B cell (primary cell): ENCODE results near the gene ENTPD1. TPM values are rescaled to one million over a fixed set of nuclear protein-coding genes. Genes with fewer than 3 reads are reported as not detected.
"Not testable (repeated sequence)": the region's sequence is repeated elsewhere in the genome, so short reads cannot be mapped to it uniquely, and the experiment has no call there.

ENCODE experiments used
- ATAC-seq: fragments of 200-7000 bp; cut with Tn5 transposase; one replicate; pipeline ENCODE4 v1.10.0; 2021; ENCODE audit warnings: low read depth, mild to moderate bottlenecking, moderate number of reproducible peaks, moderate library complexity
- CTCF ChIA-PET: fragments of 350-600 bp; sonication (Branson Sonifier 250); formaldehyde crosslinking; loops from one replicate; lab custom pipeline; 2021; ENCODE audit warnings: antibody characterized with exemption, inconsistent platforms; lab: Charles Lee
- POLR2A ChIA-PET: fragments of 350-600 bp; sonication (Branson Sonifier 250); formaldehyde crosslinking; loops from one replicate; lab custom pipeline; 2021; ENCODE audit warnings: antibody characterized with exemption; lab: Charles Lee
- DNase-seq: peaks from one replicate; pipeline ENCODE4 v3.0.0; 2013
- H2AFZ ChIP-seq: 2 replicates; pipeline ENCODE4 v1.6.1; 2012; ENCODE audit warnings: mild to moderate bottlenecking, low read depth, low read length; ENCODE audit not compliant: insufficient read depth, poor library complexity, severe bottlenecking
- H3K27ac ChIP-seq, 2 donors: 1 replicate in 1 of 2; 2 replicates in 1 of 2; pipeline ENCODE4 v1.5.1; 2012 to 2013; ENCODE audit warnings: low read length in 2 of 2, mild to moderate bottlenecking in 2 of 2, moderate library complexity in 1 of 2
- H3K27me3 ChIP-seq, 4 experiments: fragments of 200-600 bp in 1 of 4; sonication (generic) in 1 of 4; replicated peaks in 1 of 4; 1 replicate in 2 of 4; 2 replicates in 2 of 4; pipeline versions ENCODE4 v1.6.1 to v1.7.0; 2013 to 2016; ENCODE audit warnings: low read length in 3 of 4, mild to moderate bottlenecking in 2 of 4, mixed read lengths in 1 of 4, moderate library complexity in 1 of 4; ENCODE audit not compliant: insufficient read depth in 4 of 4, control insufficient read depth in 3 of 4; ENCODE audit errors: control extremely low read depth in 1 of 4
- H3K36me3 ChIP-seq, 2 experiments: replicated peaks in 1 of 2; 1 replicate in 1 of 2; 2 replicates in 1 of 2; pipeline versions ENCODE4 v1.6.1 to v1.7.1; 2013; ENCODE audit warnings: low read length in 1 of 2; ENCODE audit not compliant: insufficient read depth in 2 of 2, control insufficient read depth in 1 of 2; ENCODE audit errors: control extremely low read depth in 1 of 2, extremely low read depth in 1 of 2
- H3K4me1 ChIP-seq, 2 donors: fragments of 200-600 bp in 1 of 2; sonication (generic) in 1 of 2; 1 replicate in 1 of 2; 2 replicates in 1 of 2; pipeline versions ENCODE4 v1.5.1 to v1.6.1; 2013 to 2017; ENCODE audit warnings: low read length in 2 of 2; ENCODE audit not compliant: control insufficient read depth in 2 of 2, insufficient read depth in 2 of 2
- H3K4me2 ChIP-seq: replicated peaks from 2 replicates; pipeline ENCODE3; 2012; ENCODE audit warnings: mild to moderate bottlenecking, low read depth, low read length; ENCODE audit not compliant: poor library complexity, severe bottlenecking
- H3K4me3 ChIP-seq, 5 experiments: fragments of 200-600 bp in 1 of 5; sonication (generic) in 1 of 5; 1 replicate in 3 of 5; 2 replicates in 2 of 5; pipeline versions ENCODE4 v1.5.1 to v1.7.0; 2011 to 2016; ENCODE audit warnings: low read length in 4 of 5, mild to moderate bottlenecking in 4 of 5, low read depth in 2 of 5, control low read depth in 1 of 5, moderate library complexity in 1 of 5; ENCODE audit not compliant: insufficient read depth in 1 of 5; ENCODE audit errors: control extremely low read depth in 1 of 5, extremely low read depth in 1 of 5
- H3K79me2 ChIP-seq: fragments of 200-600 bp; sonication (generic); one replicate; pipeline ENCODE4 v1.6.0; 2016; ENCODE audit warnings: low read length; ENCODE audit not compliant: control insufficient read depth, insufficient read depth
- H3K9ac ChIP-seq: fragments of 200-600 bp; sonication (generic); 2 replicates; pipeline ENCODE4 v1.6.1; 2017; ENCODE audit warnings: mild to moderate bottlenecking, low read length, moderate library complexity
- H3K9me3 ChIP-seq, 3 donors: one replicate each; pipeline versions ENCODE4 v1.6.1 to v1.7.1; 2013; ENCODE audit warnings: low read length in 2 of 3; ENCODE audit not compliant: control insufficient read depth in 2 of 3, insufficient read depth in 1 of 3; ENCODE audit errors: control extremely low read depth in 1 of 3
- H4K20me1 ChIP-seq: 2 replicates; pipeline ENCODE4 v1.6.0; 2012; ENCODE audit warnings: mild to moderate bottlenecking, low read length; ENCODE audit not compliant: insufficient read depth, control insufficient read depth, poor library complexity, severe bottlenecking
- H3K27ac Mint-ChIP-seq: one replicate; pipeline ENCODE4 v1.8.0; 2021; ENCODE audit warnings: mixed read lengths
- H3K27me3 Mint-ChIP-seq: one replicate; pipeline ENCODE4 v1.8.0; 2021; ENCODE audit warnings: mixed read lengths
- H3K4me1 Mint-ChIP-seq: one replicate; pipeline ENCODE4 v1.8.0; 2021; ENCODE audit warnings: mixed read lengths
- H3K4me3 Mint-ChIP-seq: one replicate; pipeline ENCODE4 v1.8.0; 2021; ENCODE audit warnings: mixed read lengths
- H3K9me3 Mint-ChIP-seq: one replicate; pipeline ENCODE4 v1.8.0; 2022; ENCODE audit warnings: mixed read lengths; ENCODE audit not compliant: insufficient read depth
- CTCF ChIP-seq: fragments of 200-600 bp; IDR thresholded peaks from one replicate; pipeline ENCODE4 v1.8.0; 2022; ENCODE audit warnings: antibody characterized with exemption, mild to moderate bottlenecking
- EZH2 ChIP-seq: IDR thresholded peaks from 2 replicates; pipeline ENCODE4 v1.6.1; 2012; ENCODE audit warnings: borderline replicate concordance, low read depth, mild to moderate bottlenecking, moderate library complexity, low read length; ENCODE audit not compliant: insufficient read depth, poor library complexity, severe bottlenecking
- WGBS: methylation state at CpG from one replicate; pipeline ENCODE4 v1.1.5; 2013; ENCODE audit warnings: missing lambda C conversion rate; ENCODE audit not compliant: insufficient coverage; 5-methylcytosine and 5-hydroxymethylcytosine counted together
- intact Hi-C: fragments of 100-400 bp; cut with micrococcal nuclease; formaldehyde crosslinking; loops from one replicate; pipeline ENCODE4 v1.10.0; 2022
- polyA plus RNA-seq: library from polyadenylated mRNA; depleted of rRNA; stranded (reverse); fragments of >200 nt; gene quantifications from 2 replicates; pipeline ENCODE4 v1.2.3, GENCODE V29; 2012
- total RNA-seq, 2 donors: library from RNA; stranded (reverse); fragments of 120-200 nt in 1 of 2; gene quantifications; 1 replicate in 1 of 2; 2 replicates in 1 of 2; pipeline versions ENCODE4 v1.2.3 to v1.2.4, GENCODE V29; 2013 to 2022

Gene ENTPD1
- total and polyA plus RNA-seq, 2 donors (not counting 1 experiment from before 2014, with no cell fraction given): 25.9 to 96.3 TPM

- no peak overlapping the region for H3K4me3 ChIP-seq
- ChIA-PET CTCF (interaction anchor here (0.7 to 2.7 kb wide), 6 partner anchors 8 to 104 kb away, joined by 3 to 9 read pairs (median 4); partner anchors contain the start of gene TCTN3), POLR2A (interaction anchor here (1.1 kb wide), 1 partner anchor 34 kb away, joined by 3 read pairs; no protein-coding TSS in a partner anchor)
- no peaks in the 10 kb centered on the region for H3K9me3 ChIP-seq
- ATAC-seq (no peak), DNase-seq (no peak)
- Mint-ChIP-seq H3K4me3 (no peak overlapping the region), H3K27ac (peak overlapping the region; percentile 85), H3K4me1 (peaks cover 89% of the 10 kb centered on the region), H3K27me3 (no peaks in the 10 kb centered on the region), H3K9me3 (peaks cover 6% of the 10 kb centered on the region)
- peaks cover 88% of the 10 kb centered on the region for H3K79me2 ChIP-seq
- peaks cover 46% of the 10 kb centered on the region in 2 donors for H3K4me1 ChIP-seq
- TF ChIP-seq EZH2: no peak
- TF ChIP-seq CTCF: no peak
- no peak overlapping the region for H3K9ac ChIP-seq
- H3K4me2 ChIP-seq: no peak overlapping the region
- peak overlapping the region in 1 of 2 donors; percentile 27 for H3K27ac ChIP-seq
- no peak overlapping the region for H2AFZ ChIP-seq
- no peaks in the 10 kb centered on the region for H4K20me1 ChIP-seq
- no peaks in the 10 kb centered on the region for H3K36me3 ChIP-seq
- H3K27me3 ChIP-seq: no peaks in the 10 kb centered on the region
- intact Hi-C loops: no loop called here
These were observed 42.3 kb downstream of the ENTPD1 start for GRCh38 chr10:95798096-95798855.

GRCh38 chr10:95800286-95800685 lies 44.3 kb downstream of the ENTPD1 start:
- H3K27me3 Mint-ChIP-seq, H3K9me3 ChIP-seq, H3K36me3 ChIP-seq, CTCF ChIA-PET, DNase-seq, H3K27ac ChIP-seq, H4K20me1 ChIP-seq, H2AFZ ChIP-seq, intact Hi-C loops, H3K4me3 ChIP-seq, H3K27me3 ChIP-seq, H3K9ac ChIP-seq, POLR2A ChIA-PET, H3K4me2 ChIP-seq, ATAC-seq, H3K9me3 Mint-ChIP-seq: not testable (repeated sequence)
- 61% methylated on average over 2 of the region's 2 CpGs for WGBS
- Histone ChIP-seq H3K4me1 (peaks cover 26 to 27% of the 10 kb centered on the region in 2 donors), H3K79me2 (peaks cover 84% of the 10 kb centered on the region)
- Mint-ChIP-seq H3K4me1 (peaks cover 90% of the 10 kb centered on the region), H3K27ac (peak overlapping the region; percentile 69), H3K4me3 (peak overlapping the region; percentile 26)

GRCh38 chr10:95806687-95807380 lies 50.9 kb downstream of the ENTPD1 start:
- H3K4me3 ChIP-seq, H4K20me1 ChIP-seq, H3K9me3 Mint-ChIP-seq, DNase-seq, H2AFZ ChIP-seq, H3K9ac ChIP-seq, H3K9me3 ChIP-seq, intact Hi-C loops, H3K4me2 ChIP-seq, H3K36me3 ChIP-seq, H3K27me3 ChIP-seq, H3K27ac ChIP-seq, H3K27me3 Mint-ChIP-seq, ATAC-seq: not testable (repeated sequence)
- Mint-ChIP-seq H3K4me3 (peak overlapping the region; percentile 45), H3K27ac (peak overlapping the region; percentile 71), H3K4me1 (peaks cover 78% of the 10 kb centered on the region)
- POLR2A ChIA-PET: interaction anchor here (0.6 kb wide), 1 partner anchor 39 kb away, joined by 3 read pairs; no protein-coding TSS in a partner anchor
- Histone ChIP-seq H3K4me1 (peaks cover 14 to 26% of the 10 kb centered on the region in 2 donors), H3K79me2 (peaks cover 81% of the 10 kb centered on the region)
- 83% methylated on average over 7 of the region's 11 CpGs for WGBS
- CTCF ChIA-PET: interaction anchor here (0.8 to 3.0 kb wide), 6 partner anchors 9 to 112 kb away, joined by 3 to 14 read pairs (median 4); partner anchors contain the start of gene TCTN3
